ENCODE data around the gene GABRR1.

Gene GABRR1

DNA sequence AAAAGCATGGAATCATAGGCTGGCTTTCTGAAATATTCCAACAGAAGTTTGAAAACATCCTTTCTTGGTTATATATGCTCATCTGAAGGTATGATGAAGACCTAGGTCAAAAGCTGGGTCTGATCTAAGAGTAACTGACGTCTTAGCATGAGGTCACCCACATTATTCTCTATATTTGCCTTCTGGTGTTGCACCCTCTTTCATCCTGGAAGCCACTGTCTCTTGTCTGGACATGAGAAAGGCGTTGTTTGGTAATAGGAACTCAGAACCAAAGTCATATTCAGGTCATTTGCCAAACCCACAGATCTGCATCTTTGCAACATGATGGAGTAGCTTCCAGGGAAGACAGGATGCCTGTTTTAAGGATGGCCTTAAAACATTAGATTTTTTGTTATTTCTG is 17.6 kb downstream of the GABRR1 start:
- TF ChIP-seq CTCF (IDR thresholded peaks at IDR 0.05) = no peak

DNA sequence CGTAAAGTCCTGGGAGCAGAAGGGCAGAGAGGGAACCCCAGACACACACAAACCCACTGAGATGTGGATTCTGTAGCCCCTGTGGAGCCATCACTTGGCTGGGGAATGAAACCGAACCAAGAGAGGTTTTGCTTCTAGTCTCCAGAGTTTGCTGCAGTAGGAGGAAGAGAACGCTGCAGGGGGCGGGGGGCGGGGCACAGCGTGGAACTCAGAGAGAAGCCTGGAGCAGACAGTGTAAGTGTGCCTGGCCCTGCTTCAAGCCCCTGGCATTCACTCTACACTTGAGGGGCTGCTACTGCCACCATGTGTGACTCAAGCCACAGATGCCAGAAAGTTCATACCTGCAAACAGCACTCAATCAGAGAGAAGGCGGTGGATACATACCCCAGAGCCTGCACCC is 18.9 kb downstream of the GABRR1 start:
- TF ChIP-seq CTCF (IDR thresholded peaks at IDR 0.05) = no peak

DNA sequence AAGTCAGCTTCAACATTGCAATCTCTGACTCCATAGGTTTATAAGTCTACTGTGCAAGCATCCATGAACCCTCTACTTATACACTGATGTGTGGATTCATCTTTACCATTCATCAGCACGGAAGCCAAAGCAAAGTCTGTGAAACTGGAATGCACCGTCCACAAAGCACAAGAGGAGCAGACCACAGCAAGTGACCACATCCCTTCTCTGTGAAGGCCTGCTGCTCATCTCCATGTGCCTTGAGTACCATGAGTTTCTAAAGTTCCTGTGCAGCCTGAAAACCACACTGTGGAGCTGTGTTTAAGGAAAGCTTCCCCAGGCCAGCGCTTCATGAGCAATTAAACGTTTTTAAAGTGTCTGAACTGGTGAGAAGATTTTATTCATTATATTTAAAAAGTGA is 20.0 kb downstream of the GABRR1 start:
- no peak for TF ChIP-seq CTCF (IDR thresholded peaks at IDR 0.05)

GRCh38 chr6:89194559-89194958 is 22.6 kb downstream of the GABRR1 start:
- no peak for TF ChIP-seq CTCF (IDR thresholded peaks at IDR 0.05)

DNA sequence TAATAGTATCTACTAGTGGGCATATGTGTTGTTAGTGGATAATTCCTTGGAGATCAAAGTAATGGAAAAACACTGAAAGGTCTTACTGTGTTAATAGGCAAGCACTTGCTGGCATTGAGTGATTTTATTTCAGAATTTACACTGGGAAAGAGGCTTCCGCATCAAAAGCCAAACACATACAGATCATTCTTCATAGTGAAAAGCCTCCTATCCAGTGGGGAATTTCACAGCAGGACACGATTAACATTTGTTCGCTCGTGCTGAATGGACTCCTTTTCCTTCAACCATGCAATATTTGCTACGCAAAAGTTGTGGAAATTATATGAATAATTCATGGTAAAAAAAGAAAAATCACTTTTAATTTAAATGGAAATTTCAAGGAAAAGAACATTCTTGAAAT is 26.4 kb downstream of the GABRR1 start:
- TF ChIP-seq CTCF (IDR thresholded peaks at IDR 0.05) = no peak

DNA sequence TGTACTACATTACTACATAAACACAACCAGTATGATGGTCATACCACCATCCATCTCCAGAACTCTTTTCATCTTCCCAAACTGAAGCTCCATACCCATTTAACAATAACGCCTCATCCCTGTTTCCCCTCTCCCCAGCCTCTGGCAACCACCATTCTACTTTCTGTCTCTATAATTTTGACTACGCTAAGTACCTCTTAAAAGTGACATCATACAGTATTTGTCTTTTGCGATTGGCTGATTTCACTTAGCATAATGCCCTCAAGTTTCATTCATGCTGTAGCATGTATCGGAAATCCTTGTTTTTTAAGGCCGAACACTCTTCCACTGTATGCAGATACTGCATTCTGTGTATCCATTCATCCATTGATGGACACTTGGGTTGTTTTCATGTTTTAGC is 29.7 kb downstream of the GABRR1 start:
- TF ChIP-seq CTCF (IDR thresholded peaks at IDR 0.05) = no peak

GRCh38 chr6:89186762-89187161 is 30.4 kb downstream of the GABRR1 start:
- TF ChIP-seq CTCF (IDR thresholded peaks at IDR 0.05) = no peak

DNA sequence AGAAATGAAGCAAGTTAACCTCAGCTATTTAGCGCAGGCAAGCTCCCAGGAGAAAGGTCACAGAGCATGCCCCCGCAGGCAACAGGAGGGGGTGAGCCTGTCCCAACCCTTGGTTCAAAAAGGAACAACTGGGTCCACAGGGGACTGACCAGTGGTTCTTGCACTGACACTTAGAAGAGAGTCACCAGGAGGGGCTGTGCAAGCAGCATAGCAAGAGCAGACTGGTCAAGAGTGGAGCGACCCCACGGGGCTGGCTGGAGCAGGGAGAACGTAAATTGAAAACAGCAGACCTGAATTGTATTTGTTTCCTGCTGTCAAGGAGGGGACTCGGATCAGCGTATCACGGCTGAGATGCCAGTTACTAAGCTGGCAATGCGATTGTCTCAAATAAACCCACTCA is 32.8 kb downstream of the GABRR1 start:
- TF ChIP-seq CTCF (IDR thresholded peaks at IDR 0.05) = no peak
